Measurements from ENCODE around the gene DCAF8L1. TPM values are rescaled to one million over a fixed set of nuclear protein-coding genes. Genes with fewer than 3 reads are reported as not detected.

DCAF8L1 gene
- total RNA-seq, 1 donor from 2014 or later = not detected

Other genes with a start within 250 kb of the DCAF8L1 start
- gene MAGEB10, start 173.5 kb downstream of the DCAF8L1 start, total RNA-seq = not detected in 2 replicates

Data from dermis microvascular lymphatic vessel endothelial cell (primary cell).